HCT116 (cell line): Measurements from ENCODE around the gene HUNK. TPM values are rescaled to one million over a fixed set of nuclear protein-coding genes. Genes with fewer than 3 reads are reported as not detected.
"Not testable (repeated sequence)": the region's sequence is repeated elsewhere in the genome, so short reads cannot be mapped to it uniquely, and the experiment has no call there.

ENCODE experiments used
- ATAC-seq: fragments of 200-7000 bp; cut with Tn5 transposase; 2 replicates; pipeline ENCODE4 v1.9.1; 2020; ENCODE audit warnings: mild to moderate bottlenecking, moderate library complexity
- BruUV-seq: library from RNA; stranded (reverse); fragments of 400-500 nt; replicated peaks from 2 replicates; lab custom pipeline; 2021; lab: Mats Ljungman, UMichigan
- CTCF ChIA-PET: fragments of 300-600 bp; sonication (Branson Sonifier 250); formaldehyde crosslinking; loops from one replicate; lab custom pipeline; 2021; ENCODE audit warnings: antibody characterized with exemption; lab: Charles Lee
- POLR2A ChIA-PET: fragments of 300-600, 350-600 bp; sonication (Branson Sonifier 250); formaldehyde crosslinking; loops from one replicate; lab custom pipeline; 2021; ENCODE audit warnings: antibody characterized with exemption; lab: Charles Lee
- RAD21 ChIA-PET, 2 experiments: fragments of 300-600 bp; sonication (Branson Sonifier 250); formaldehyde crosslinking; loops; one replicate each; lab custom pipeline; 2023; ENCODE audit warnings: low total read pairs in 2 of 2; ENCODE audit not compliant: uncharacterized antibody in 2 of 2, unreplicated experiment in 2 of 2, low non-redundant PET in 1 of 2; lab: Charles Lee
- DNase-seq: peaks from one replicate; pipeline ENCODE4 v3.0.0-alpha.2; 2010; ENCODE audit warnings: low read depth, low spot score
- H2AFZ ChIP-seq: fragments of 200-600 bp; shearing (Covaris generic), sonication (generic); 2 replicates; pipeline ENCODE4 v1.6.1; 2017; ENCODE audit warnings: low read depth, mixed run types, mixed read lengths, antibody characterized with exemption, low read length; ENCODE audit not compliant: poor library complexity, severe bottlenecking
- H3K27ac ChIP-seq: 2 replicates; pipeline ENCODE4 v1.5.1; 2012; ENCODE audit warnings: low read depth, low read length
- H3K27me3 ChIP-seq: fragments of 200-600 bp; sonication (generic); 2 replicates; pipeline ENCODE4 v1.6.1; 2016; ENCODE audit warnings: mixed run types, low read length, mixed read lengths; ENCODE audit not compliant: insufficient read depth
- H3K36me3 ChIP-seq, 2 experiments: fragments of 200-500 bp in 1 of 2; fragments of 200-600 bp in 1 of 2; sonication (Bioruptor generic) in 1 of 2; sonication (generic) in 1 of 2; 2 replicates each; pipeline versions ENCODE4 v1.5.1 to v1.6.1; 2014 to 2016; ENCODE audit warnings: low read length in 2 of 2, inconsistent platforms in 1 of 2, mixed read lengths in 1 of 2, mixed run types in 1 of 2; ENCODE audit not compliant: insufficient read depth in 2 of 2, control insufficient read depth in 1 of 2
- H3K4me1 ChIP-seq, 2 experiments: fragments of 200-600 bp in 1 of 2; sonication (generic) in 1 of 2; 2 replicates each; pipeline versions ENCODE4 v1.5.1 to v1.6.1; 2012 to 2017; ENCODE audit warnings: low read length in 2 of 2, inconsistent platforms in 1 of 2, mild to moderate bottlenecking in 1 of 2, mixed read lengths in 1 of 2, mixed run types in 1 of 2, moderate library complexity in 1 of 2; ENCODE audit not compliant: insufficient read depth in 2 of 2, control insufficient read depth in 1 of 2
- H3K4me2 ChIP-seq: fragments of 200-600 bp; sonication (generic); 2 replicates; pipeline ENCODE4 v1.6.1; 2017; ENCODE audit warnings: mixed run types, low read length, mixed read lengths
- H3K4me3 ChIP-seq, 2 experiments: fragments of 200-600 bp in 1 of 2; sonication (generic) in 1 of 2; replicated peaks in 1 of 2; 2 replicates each; pipeline ENCODE4 v1.5.1; 2011 to 2016; ENCODE audit warnings: low read length in 2 of 2, control low read depth in 1 of 2, low read depth in 1 of 2, mild to moderate bottlenecking in 1 of 2, mixed read lengths in 1 of 2, mixed run types in 1 of 2
- H3K79me2 ChIP-seq: fragments of 200-600 bp; sonication (generic); 2 replicates; pipeline ENCODE4 v1.6.1; 2017; ENCODE audit warnings: mild to moderate bottlenecking, mixed run types, low read length, moderate library complexity, mixed read lengths; ENCODE audit not compliant: insufficient read depth
- H3K9ac ChIP-seq: fragments of 200-600 bp; sonication (generic); 2 replicates; pipeline ENCODE4 v1.6.1; 2016; ENCODE audit warnings: low read length, mixed read lengths
- H3K9me2 ChIP-seq: fragments of 200-600 bp; sonication (generic), shearing (Covaris generic); 2 replicates; pipeline ENCODE4 v1.6.1; 2017; ENCODE audit warnings: mixed run types, mild to moderate bottlenecking, moderate library complexity; ENCODE audit not compliant: insufficient read depth
- H3K9me3 ChIP-seq, 2 experiments: fragments of 200-500 bp in 1 of 2; fragments of 200-600 bp in 1 of 2; sonication (Bioruptor generic) in 1 of 2; sonication (generic) in 1 of 2; 2 replicates each; pipeline ENCODE4 v1.6.1; 2014 to 2017; ENCODE audit warnings: low read length in 2 of 2, mixed read lengths in 2 of 2, inconsistent platforms in 1 of 2, low read depth in 1 of 2, mild to moderate bottlenecking in 1 of 2, mixed run types in 1 of 2, moderate library complexity in 1 of 2; ENCODE audit not compliant: control insufficient read depth in 1 of 2, insufficient read depth in 1 of 2
- H4K20me1 ChIP-seq: fragments of 200-600 bp; sonication (generic), shearing (Covaris generic); 2 replicates; pipeline ENCODE4 v1.6.1; 2017; ENCODE audit warnings: mixed run types, mild to moderate bottlenecking, moderate library complexity; ENCODE audit not compliant: insufficient read depth
- EGR1 ChIP-seq: IDR thresholded peaks from 2 replicates; pipeline ENCODE4 v1.6.1; 2012; ENCODE audit warnings: low read depth
- EZH2 ChIP-seq: fragments of 200-600 bp; sonication (generic); IDR thresholded peaks from 2 replicates; pipeline ENCODE4 v1.6.1; 2017; ENCODE audit warnings: antibody characterized with exemption, mixed run types
- FOSL1 ChIP-seq: IDR thresholded peaks from 2 replicates; pipeline ENCODE4 v1.6.1; 2012; ENCODE audit warnings: low read depth
- JUND ChIP-seq: IDR thresholded peaks from 2 replicates; pipeline ENCODE4 v1.6.1; 2012
- POLR2A ChIP-seq: IDR thresholded peaks from 2 replicates; pipeline ENCODE4 v1.7.0; 2011; ENCODE audit warnings: borderline replicate concordance; ENCODE audit not compliant: insufficient read depth, insufficient read length; ENCODE audit errors: extremely low read depth
- POLR2AphosphoS5 ChIP-seq: IDR thresholded peaks from 2 replicates; pipeline ENCODE4 v1.6.1; 2011; ENCODE audit warnings: mild to moderate bottlenecking, low read depth, low read length, moderate library complexity
- SIN3A ChIP-seq: IDR thresholded peaks from 2 replicates; pipeline ENCODE4 v1.6.1; 2012; ENCODE audit warnings: low read depth
- SP1 ChIP-seq: IDR thresholded peaks from 2 replicates; pipeline ENCODE4 v1.6.1; 2012; ENCODE audit warnings: low read depth
- TCF7L2 ChIP-seq: IDR thresholded peaks from 2 replicates; pipeline ENCODE4 v1.7.0; 2011; ENCODE audit warnings: borderline replicate concordance, inconsistent platforms; ENCODE audit not compliant: insufficient read depth, insufficient read length; ENCODE audit errors: extremely low read depth
- YY1 ChIP-seq: IDR thresholded peaks from 2 replicates; pipeline ENCODE4 v1.6.1; 2011; ENCODE audit warnings: low read length, low read depth, moderate library complexity, mild to moderate bottlenecking; ENCODE audit not compliant: insufficient replicate concordance; ENCODE audit errors: extremely low read depth
- ZBTB33 ChIP-seq: IDR thresholded peaks from 2 replicates; pipeline ENCODE4 v1.6.1; 2011; ENCODE audit warnings: mild to moderate bottlenecking, low read length, moderate library complexity; ENCODE audit not compliant: insufficient replicate concordance; ENCODE audit errors: extremely low read depth
- ZFX ChIP-seq: fragments of 450-650 bp; IDR thresholded peaks from 2 replicates; pipeline ENCODE4 v1.6.1; 2017
- ZNF274 ChIP-seq: fragments of 200-500 bp; sonication (Bioruptor generic); IDR thresholded peaks from 2 replicates; pipeline ENCODE4 v1.6.1; 2014; ENCODE audit warnings: mild to moderate bottlenecking, low read depth, low read length, inconsistent platforms
- intact Hi-C: fragments of 100-400 bp; cut with micrococcal nuclease; formaldehyde crosslinking; loops from 2 replicates; pipeline ENCODE4 v1.10.0; 2022
- total RNA-seq: library from RNA; stranded (reverse); gene quantifications from one replicate; pipeline ENCODE4 v1.2.1, GENCODE V29; 2021; ENCODE audit not compliant: unreplicated experiment
- TF ChIP-seq, protein P1 (sequence below), 3 experiments: fragments of 200-600 bp in 1 of 3; sonication (generic) in 1 of 3; IDR thresholded peaks in 2 of 3; conservative IDR thresholded peaks in 1 of 3; 2 replicates each; pipeline ENCODE4 v1.5.1; 2012 to 2017; ENCODE audit warnings: low read depth in 2 of 3, low read length in 2 of 3, antibody characterized with exemption in 1 of 3, borderline replicate concordance in 1 of 3, control low read depth in 1 of 3, mild to moderate bottlenecking in 1 of 3, mixed read lengths in 1 of 3, mixed run types in 1 of 3, moderate library complexity in 1 of 3; ENCODE audit not compliant: insufficient read depth in 1 of 3
- TF ChIP-seq, protein P2 (sequence below): IDR thresholded peaks from 2 replicates; pipeline ENCODE4 v1.6.1; 2012
- TF ChIP-seq, protein P3 (sequence below): IDR thresholded peaks from 2 replicates; pipeline ENCODE4 v1.6.1; 2012

HUNK gene
- total RNA-seq, 1 experiment from 2014 or later: not detected

DNA sequence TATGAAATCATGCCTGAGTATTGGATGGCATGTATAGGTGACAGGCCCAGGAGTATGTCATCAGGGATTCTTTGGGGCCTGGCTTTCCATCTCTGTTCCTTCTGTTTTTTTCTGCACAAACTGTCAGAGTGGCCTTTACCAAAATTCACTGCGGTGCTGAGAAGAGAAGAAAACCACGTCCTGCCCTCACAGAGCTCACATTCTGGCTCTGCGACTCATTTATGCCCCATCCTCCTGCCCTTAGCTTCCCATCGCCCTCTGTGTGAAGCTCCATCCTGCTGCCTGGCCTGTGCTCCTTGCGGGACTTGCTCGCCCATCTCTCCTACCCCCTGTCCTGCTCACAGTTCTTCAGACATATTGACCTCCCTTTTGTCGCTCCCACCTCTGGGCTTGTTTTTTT is 73.4 kb downstream of the HUNK start:
- TF ChIP-seq JUND (no peak), YY1 (no peak), ZFX (no peak), SP1 (no peak), POLR2AphosphoS5 (no peak), POLR2A (no peak), SIN3A (no peak), ZNF274 (no peak), ZBTB33 (no peak), FOSL1 (no peak), EGR1 (no peak), EZH2 (no peak), TCF7L2 (no peak)
- TF ChIP-seq, protein P1, sequence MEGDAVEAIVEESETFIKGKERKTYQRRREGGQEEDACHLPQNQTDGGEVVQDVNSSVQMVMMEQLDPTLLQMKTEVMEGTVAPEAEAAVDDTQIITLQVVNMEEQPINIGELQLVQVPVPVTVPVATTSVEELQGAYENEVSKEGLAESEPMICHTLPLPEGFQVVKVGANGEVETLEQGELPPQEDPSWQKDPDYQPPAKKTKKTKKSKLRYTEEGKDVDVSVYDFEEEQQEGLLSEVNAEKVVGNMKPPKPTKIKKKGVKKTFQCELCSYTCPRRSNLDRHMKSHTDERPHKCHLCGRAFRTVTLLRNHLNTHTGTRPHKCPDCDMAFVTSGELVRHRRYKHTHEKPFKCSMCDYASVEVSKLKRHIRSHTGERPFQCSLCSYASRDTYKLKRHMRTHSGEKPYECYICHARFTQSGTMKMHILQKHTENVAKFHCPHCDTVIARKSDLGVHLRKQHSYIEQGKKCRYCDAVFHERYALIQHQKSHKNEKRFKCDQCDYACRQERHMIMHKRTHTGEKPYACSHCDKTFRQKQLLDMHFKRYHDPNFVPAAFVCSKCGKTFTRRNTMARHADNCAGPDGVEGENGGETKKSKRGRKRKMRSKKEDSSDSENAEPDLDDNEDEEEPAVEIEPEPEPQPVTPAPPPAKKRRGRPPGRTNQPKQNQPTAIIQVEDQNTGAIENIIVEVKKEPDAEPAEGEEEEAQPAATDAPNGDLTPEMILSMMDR (IDR thresholded peaks at IDR 0.05 in 2 of 3, conservative IDR thresholded peaks at IDR 0.05 in 1 of 3; ENCODE audit: borderline replicate concordance in 1 of 3, insufficient read depth in 1 of 3, low read depth in 2 of 3, low read length in 2 of 3): no peak
- TF ChIP-seq, protein P2, sequence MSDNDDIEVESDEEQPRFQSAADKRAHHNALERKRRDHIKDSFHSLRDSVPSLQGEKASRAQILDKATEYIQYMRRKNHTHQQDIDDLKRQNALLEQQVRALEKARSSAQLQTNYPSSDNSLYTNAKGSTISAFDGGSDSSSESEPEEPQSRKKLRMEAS: no peak
- TF ChIP-seq, protein P3, sequence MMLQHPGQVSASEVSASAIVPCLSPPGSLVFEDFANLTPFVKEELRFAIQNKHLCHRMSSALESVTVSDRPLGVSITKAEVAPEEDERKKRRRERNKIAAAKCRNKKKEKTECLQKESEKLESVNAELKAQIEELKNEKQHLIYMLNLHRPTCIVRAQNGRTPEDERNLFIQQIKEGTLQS: no peak
- no peak overlapping the region for H3K4me2 ChIP-seq
- ChIA-PET CTCF (no interaction called here), RAD21 (no interaction called here), POLR2A (no interaction called here)
- no peaks in the 10 kb centered on the region for H4K20me1 ChIP-seq
- DNase-seq (no peak), ATAC-seq (no peak)
- H3K4me1 ChIP-seq: no peaks in the 10 kb centered on the region
- H2AFZ ChIP-seq: no peak overlapping the region
- no peaks in the 10 kb centered on the region for H3K36me3 ChIP-seq
- H3K79me2 ChIP-seq: no peaks in the 10 kb centered on the region
- H3K9me2 ChIP-seq: no peaks in the 10 kb centered on the region
- H3K27me3 ChIP-seq: peaks cover 66% of the 10 kb centered on the region
- intact Hi-C loops: no loop called here
- no TSS peak for BruUV-seq
- no peak overlapping the region for H3K27ac ChIP-seq
- no peak overlapping the region for H3K9ac ChIP-seq
- H3K9me3 ChIP-seq: no peaks in the 10 kb centered on the region
- no peak overlapping the region for H3K4me3 ChIP-seq

DNA sequence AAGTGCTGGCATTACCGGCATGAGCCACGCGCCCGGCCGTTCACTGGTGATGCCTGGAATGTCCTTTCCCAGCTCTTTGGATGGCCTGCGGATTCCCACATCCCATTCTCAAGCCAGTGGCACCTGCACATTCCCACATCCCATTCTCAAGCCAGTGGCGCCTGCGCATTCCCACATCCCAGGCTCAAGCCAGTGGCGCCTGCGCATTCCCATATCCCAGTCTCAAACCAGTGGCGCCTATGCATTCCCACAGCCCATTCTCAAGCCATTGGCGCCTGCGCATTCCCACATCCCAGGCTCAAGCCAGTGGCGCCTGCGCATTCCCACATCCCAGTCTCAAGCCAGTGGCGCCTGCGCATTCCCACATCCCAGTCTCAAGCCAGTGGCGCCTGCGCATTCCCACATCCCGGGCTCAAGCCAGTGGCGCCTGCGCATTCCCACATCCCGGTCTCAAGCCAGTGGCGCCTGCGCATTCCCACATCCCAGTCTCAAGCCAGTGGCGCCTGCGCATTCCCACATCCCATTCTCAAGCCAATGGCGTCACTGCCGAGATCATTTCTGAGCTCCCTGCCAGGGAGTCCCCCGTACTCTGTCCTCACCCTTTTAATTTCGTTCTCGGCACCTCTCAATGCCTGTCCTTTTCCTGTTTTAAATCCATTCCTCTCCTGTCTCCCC is 74.2 kb downstream of the HUNK start:
- DNase-seq, CTCF ChIA-PET, ATAC-seq, H3K9ac ChIP-seq, H3K4me2 ChIP-seq, RAD21 ChIA-PET, H3K27ac ChIP-seq, POLR2A ChIA-PET, H4K20me1 ChIP-seq, H3K9me3 ChIP-seq, BruUV-seq, H3K4me1 ChIP-seq, H3K79me2 ChIP-seq, intact Hi-C loops, H3K9me2 ChIP-seq, H2AFZ ChIP-seq, H3K4me3 ChIP-seq, H3K36me3 ChIP-seq: not testable (repeated sequence)
- H3K27me3 ChIP-seq: peaks cover 70% of the 10 kb centered on the region
